ENCODE data around the gene TRIM31.

The TRIM31 gene, protein sequence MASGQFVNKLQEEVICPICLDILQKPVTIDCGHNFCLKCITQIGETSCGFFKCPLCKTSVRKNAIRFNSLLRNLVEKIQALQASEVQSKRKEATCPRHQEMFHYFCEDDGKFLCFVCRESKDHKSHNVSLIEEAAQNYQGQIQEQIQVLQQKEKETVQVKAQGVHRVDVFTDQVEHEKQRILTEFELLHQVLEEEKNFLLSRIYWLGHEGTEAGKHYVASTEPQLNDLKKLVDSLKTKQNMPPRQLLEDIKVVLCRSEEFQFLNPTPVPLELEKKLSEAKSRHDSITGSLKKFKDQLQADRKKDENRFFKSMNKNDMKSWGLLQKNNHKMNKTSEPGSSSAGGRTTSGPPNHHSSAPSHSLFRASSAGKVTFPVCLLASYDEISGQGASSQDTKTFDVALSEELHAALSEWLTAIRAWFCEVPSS

DNA sequence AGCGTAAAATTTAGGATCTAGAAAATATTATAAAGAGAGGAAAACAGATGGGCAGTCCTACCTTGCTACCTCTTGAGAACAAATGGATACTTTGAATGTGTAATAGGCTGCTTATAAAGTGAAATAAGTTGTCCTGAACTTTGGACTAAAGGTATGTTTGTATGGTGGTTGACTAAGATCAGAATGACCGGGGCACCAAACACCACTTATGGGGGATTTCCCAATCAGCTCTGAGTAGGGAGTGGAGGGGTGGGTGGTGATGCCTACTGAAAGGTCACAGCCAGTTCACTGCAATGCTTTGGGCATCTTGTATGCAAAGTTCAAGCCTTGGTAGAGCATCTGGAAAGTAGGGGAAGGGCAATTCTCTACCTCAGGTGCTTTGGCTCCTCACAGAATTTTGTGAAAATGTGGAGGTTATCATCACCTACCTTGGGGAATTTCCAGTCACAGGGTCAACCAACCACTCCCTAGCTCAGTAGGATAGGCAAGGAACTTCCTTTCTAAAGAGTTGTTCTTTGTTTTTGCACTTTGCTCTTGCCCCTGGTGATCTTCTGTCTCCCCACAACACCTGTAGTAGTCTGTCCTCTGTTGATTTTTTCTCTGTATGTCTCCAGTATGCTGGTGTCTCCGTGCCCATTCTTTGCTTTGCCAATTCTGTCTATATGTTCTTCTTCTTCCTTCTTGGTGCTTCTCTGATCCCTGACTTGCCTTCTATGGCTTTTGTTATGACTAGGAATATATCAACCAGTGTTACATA, at the start of gene TRIM31:
Gene TRIM31 (minus strand): TSS at position 88 of the 757 bp plus-strand sequence. CDS start 285 bp downstream, outside the sequence.
- no peak for FAIRE-seq

DNA sequence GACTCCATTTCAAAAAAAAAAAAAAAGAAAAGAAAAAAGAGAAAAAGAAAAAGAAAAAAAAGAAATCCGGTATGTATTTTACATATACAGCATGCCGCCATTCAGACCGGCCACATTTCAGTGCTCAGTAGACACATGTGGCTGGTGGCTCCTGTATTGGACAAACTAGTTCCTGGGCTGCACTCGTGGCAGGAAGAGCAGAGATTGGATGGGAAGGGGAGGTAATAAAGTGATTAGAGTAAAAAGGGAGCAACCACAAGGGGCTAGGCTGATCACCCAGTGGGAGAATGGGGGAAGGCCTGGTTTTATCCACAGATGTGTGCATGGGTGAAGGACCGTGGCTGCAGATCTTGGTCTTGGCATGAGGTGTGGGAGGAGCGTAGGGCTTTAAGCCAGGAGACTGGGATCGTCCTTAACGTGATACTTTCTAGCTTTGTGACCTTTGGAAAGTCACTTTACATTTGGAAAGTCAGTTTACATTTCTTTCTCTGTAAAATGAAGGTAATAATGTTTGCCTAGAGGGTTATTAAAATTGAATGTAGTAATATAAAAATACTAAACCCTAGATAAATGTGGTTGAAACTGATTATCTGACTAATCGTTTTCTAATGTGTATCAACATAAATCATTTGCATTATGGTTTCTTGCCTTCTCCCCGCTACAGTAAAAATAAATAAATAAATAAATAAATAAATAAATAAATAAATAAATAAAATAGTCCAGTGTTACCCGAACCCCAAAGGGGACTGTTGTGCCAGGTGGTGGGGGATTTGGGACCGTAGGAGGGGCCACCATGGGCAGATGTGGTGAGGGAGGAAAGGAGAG, 49.6 kb upstream of the TRIM31 start:
- no peak for FAIRE-seq

DNA sequence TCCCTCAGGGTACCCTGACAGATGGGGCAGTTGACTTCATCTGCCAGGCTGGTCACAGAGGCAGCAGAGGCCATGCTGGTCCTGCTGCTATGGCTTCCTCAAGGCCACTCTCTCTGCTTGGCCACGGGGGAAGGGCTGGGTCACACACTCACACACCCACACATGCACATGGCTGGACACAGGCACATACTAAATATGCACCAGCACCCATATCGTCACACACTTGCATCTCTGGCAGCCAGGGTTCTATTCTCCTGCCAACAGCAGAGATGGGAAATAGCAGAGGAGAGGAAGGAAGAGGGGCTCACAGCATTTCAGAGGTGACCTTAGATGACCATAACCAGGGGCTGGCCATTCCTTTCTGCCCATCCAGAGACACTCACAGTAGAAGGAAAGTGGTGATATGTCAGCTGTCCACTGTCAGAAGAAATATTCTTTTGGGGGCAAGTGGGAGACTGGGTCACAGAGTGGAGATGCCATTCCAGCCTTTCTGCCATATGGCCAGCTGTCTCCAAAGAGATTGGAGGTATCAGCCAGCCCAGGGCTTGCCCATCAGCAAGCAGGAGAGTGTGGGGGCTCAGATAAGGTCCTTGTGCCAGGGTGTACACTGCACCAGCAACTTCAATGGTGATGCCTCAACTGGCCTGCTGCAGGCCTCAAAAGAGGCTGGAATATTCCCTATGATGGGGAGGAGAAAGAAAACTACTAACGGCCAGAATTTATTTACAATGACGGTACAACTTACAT, 48.1 kb upstream of the TRIM31 start, which contains the start of gene TRIM10:
Gene TRIM10 (minus strand): TSS at position 427 of the 747 bp plus-strand sequence. CDS start 353 bp downstream, at position 74.
- FAIRE-seq = no peak

DNA sequence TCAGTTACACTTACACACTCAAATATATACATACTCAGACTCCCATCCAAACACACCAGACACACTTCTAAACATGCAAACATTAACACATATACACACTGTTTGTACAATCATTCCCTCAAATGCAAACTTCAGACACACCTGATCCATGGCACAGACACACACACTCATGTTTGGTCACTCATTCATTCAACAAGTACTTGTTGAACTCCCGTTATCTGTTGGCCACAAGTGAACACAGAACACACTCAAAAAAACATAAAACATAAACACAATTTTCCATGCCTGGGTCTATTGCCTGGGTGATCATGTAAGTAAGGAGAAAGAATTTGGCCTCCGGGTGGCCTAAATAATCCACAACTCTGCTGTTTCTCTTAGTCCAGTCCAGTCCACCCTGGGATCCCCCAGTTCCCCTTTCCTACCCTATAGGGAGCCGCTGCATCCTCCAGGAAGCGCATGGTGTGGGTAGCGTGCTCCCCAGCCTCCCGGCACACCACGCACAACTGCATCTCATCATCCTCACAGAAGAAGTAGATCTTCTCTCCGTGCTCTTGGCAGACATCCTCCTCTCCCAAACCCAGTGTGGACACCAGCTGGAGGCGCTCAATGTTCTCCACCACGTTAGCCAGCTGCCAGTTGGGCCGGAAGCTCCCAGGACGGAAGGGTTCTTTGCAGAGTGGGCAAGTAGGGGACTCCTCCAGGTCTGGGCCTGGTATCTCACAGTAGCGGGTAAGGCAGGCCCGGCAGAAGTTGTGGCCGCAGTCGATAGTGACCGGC, 47.3 kb upstream of the TRIM31 start:
- no peak for FAIRE-seq

DNA sequence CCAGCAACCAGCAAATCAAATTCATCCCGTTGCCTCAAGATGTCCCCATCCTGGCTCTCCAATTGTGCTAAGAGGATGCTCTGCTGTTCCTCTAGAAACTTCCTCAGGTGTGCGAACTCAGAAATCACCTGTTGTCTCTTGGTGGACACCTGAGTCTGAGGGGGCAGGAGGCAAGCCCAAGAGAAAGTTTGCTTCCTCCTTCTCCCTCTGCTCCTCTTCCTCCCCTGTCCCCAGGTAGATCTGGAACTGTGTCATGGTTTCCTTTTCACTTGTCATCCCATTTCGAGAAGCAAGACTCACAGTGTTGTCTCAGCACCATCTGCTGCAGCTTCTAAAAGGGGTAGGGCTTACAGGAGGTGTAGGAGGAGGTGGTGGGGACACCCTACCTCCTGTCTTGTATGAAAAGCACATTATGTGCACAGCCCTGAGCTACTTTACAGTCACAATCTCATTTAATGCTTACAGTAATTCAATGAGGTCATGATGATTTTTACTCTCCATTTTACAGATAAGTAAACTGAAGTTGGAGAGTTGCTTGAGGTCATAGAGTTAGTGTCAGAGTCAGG, 45.7 kb upstream of the TRIM31 start:
- no peak for FAIRE-seq

DNA sequence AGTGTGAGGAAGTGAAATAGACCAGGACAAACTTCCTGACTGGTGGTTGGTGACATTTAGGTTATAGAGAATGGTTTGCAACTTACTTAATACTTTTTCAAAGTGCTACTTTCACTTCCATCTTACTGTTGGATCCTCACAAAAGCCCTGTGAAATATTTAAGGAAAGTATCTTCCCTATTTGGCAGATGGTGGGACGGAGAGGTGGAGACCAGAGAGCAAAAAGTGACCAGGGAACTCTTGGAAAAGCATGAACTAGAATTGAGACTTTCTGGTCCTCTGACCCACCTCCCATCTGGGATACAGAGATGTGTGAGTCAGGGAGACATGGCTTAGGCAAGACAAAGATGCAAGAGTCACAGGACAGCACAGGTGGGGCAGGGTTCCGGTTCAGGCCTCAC, 45.1 kb upstream of the TRIM31 start:
- no peak for FAIRE-seq

DNA sequence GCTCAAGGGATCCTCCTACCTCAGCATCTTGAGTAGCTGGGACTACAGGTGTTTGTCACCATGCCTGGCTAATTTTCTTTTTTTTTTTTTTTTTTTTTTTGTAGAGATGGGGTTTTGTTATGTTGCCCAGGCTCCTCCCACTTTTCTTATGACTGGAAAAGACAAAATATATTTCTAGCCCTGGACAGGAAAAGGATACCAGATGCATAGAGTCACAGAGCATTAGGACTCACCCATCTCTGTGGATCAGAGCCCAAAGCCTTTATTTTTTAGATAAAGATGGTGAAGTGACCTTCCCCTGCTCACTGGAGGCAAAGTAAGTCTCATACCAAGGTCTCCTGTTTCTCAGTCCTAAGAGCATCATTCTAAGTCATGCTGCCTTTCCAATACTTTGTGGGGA, 44.7 kb upstream of the TRIM31 start:
- FAIRE-seq = no peak

DNA sequence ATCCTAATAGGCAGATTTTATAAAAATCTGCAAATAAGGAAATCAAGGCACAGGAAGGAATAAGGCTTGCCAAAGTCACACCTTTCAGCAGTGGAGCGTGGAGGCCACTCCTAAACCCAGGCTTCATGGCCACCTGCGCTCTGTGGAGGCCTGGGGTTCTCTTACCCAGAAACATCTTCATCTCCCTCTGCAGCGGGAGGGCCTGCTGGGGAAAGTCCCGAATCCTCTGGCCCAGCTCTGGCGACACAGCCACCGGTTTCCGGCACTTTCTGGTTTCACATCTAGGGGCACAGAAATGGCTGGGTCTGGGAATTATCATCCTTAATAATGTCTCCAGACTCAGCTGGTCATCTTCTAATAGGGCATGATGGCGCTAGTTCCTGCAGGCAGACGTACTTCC, 43.9 kb upstream of the TRIM31 start:
- no peak for FAIRE-seq

DNA sequence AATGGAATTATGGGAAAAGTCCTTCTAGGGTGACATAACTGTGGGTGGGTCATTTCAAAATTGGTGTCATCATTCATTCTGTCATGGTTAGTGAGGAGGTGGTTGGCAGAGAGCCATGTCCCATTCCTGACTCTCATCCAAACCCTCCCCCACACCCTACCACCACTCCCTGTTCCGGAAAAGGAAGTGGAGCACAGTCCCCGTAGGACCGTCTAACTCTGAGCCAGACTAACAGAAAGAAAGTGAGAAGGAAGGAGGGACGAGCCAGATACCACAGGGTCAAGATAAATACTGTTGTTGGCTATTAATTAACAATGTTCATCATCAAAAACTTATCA, 43.3 kb upstream of the TRIM31 start:
- no peak for FAIRE-seq

DNA sequence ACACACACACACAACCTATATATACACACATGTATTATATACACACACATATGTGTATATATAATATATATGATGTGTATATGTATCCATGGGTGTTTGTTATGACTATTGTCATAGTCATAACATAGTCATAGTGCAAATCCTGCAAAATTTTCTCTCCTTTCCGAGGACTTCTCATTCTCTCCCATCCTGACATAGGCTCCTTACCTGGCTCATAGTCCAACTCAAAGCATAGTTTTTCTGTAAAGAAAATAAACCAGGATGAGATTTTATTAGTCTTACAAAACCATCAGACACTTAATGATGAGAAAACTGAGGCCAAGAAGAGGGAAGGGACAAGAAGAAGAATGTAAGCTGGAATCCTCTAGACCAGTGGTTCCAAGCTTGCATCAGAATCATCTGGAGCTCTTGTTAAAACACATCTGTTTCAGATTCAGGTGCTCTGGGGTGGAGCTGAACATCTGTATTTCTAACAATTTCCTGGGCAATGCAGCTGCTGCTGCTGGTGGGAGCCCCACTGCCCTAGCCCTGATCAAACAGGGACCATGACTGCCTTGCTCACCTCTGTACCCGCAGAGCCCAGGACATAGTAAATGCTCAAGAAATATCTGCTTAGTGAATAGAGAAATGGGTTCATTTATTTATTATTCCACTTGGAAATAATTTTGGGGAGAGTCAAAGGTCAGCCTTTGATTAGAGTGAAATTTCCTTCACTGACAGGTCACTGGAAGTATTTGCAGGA, 42.8 kb upstream of the TRIM31 start:
- FAIRE-seq = no peak

DNA sequence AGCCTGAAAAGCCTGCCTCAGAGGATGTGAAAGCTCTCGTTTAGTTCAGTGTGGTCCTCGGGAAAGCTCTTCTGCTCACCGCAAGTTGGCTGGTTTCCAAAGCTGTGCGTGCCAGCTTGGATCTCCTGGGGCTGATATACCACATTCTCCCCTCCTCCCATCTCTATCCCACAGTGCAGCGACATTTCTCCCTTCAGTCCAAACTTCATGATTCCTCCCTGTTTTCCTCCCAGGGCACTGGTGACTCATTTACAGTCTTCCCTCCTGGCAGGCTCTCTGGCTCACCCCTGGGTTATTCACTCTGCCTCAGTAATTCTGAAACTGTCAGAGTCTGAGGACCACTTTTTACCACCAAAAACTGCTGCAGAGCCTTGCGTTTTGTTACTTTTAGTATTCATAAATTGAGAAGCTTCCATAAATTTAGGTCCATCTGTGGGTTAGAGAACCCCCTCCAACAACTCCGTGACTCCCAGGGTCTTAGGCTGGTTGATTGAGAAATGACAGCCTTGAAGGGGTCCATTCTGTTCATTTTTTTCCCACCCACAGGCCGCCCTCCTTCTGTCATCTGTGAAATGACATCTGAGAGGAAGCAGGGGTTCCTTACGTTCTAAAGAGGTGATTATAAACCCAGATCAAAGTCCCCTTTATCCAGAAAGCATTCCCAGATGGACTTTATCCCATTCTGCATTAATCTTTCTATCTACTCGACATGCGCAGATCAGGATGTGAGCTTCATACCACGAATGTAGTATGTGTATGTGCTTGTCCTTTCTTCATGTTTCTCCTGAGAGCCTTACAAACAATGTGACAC, 42.0 kb upstream of the TRIM31 start:
- no peak for FAIRE-seq

DNA sequence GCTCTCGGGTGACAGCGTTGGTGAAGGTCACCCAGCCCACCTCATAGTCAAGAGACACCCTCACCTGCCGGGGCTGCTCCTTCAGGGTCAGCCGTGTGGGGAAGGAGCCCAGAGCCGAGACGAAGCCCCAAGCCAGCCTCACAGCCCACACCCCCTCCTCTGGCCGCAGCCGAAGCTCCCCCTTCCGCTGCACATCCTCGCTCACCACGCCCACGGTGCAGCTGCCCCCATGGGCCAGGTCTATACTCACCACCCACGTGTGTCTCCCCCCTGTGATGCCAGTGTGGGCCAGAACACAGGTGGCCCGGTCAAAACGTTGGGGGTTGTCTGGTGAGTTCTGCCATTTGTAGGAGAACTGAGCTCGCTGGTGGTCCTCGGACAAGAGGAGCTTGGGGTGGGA, 41.2 kb upstream of the TRIM31 start:
- no peak for FAIRE-seq

DNA sequence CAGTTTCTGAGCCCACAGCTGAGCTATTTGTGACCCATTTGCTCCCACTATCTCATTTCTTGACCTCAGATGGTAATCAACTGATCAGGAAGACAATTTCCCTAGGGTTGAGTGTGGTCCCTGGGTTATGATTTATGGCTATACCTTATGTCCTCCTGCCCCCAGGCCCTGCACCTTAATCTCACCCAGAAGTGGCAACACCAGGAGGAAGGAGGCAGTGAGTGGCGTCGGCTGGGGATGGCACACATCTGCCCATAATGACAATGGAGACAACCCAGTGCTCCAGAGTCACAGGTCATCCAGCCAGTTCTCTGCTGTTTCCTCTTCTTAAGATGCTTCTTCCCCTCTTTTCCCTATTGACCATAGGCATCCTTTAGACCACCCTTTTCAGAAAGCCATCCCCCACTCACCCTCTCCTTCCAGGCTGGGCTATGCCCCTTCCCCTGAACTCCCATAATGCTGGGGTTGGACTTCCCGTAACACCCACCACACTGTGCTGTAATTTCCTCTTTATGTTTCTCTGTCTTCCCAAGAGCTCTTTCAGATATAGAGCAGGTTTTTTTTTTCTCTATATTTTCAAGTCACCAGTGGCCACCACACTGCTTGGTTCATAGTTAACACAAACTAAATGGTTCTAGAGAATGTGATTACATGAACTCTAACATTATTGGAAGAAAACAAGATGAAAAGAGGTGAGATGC, 40.2 kb upstream of the TRIM31 start:
- FAIRE-seq = no peak

DNA sequence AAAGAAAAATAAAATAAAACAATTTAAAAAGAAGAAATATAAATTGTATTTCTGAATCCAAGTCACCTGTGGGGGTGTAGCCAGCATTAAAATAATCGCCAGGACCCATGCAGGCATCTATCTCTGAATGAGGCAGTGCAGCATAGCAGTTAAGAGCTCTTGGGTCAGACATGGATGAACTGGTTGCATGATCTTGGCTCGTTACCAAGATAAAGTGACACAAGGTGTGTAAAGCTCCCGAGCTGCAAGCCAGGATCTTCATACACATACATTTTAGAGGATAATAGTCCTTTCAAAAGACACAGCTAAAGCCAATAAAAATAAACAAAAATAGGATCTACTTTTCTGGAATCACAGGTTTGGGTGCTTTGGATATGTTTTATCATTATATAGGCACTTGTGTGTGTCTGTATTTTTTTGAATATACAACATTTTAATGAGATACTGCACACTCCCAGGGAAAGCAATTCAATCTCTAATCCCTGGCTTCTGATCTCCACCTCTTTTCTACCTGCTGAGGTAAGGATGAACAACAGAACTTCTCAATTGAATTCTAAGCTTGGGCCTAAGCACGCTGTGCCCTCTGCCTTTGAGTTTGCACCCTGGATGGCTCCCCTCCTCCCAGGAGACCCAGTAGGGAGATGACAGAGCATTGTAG, 39.3 kb upstream of the TRIM31 start:
- no peak for FAIRE-seq

DNA sequence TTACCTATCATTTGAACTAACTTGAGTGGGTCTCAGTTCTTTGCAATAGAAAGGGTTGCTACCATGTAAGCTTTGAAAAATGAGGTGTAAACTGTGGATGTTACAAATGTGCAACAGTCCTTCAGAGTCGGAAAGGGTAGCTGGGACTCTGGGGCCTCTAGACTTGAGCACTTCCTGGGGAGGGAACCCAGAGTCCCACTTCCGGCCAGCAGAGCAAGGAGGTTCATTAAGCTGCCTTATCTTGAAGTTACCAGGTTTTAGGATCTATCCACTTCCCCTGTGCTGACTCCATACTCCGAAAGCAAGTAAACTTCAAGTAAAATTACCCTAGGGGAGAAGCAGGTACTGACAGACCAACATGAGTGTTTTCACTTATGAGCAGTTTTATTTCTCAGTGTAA, 38.7 kb upstream of the TRIM31 start:
- no peak for FAIRE-seq

DNA sequence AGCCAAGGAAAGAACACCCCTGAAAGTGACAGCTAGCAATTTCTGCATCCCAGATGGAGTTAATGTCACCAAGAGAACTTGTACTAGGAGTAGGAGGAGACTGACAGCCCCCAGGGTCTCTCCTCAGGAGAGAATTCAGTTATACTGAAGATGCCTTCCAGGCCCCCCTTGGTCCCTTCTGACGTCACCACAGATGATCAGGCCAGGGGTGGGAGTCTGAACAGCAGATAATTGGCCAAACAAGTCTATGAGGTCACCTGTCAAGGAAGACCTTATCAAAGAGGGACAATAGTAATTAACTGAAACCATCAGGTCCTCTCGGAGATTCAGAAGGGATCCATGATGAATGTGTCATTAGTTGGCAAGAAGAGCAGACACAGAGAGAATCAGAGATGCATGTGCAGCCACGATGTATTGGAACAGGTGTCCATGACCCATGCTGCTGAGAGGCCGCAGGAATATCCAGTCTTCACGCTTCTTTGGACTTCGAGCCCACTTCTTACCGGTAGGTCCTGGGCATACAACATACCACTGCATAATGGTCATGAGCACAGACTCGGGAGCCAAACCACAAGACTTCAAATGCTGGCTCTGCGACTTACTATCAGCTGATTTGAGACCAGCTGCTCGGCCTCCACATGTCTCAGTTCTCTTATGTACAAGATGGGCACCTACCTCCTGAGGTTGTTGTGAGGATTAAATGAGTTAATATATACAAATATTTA, 37.9 kb upstream of the TRIM31 start:
- FAIRE-seq = no peak

DNA sequence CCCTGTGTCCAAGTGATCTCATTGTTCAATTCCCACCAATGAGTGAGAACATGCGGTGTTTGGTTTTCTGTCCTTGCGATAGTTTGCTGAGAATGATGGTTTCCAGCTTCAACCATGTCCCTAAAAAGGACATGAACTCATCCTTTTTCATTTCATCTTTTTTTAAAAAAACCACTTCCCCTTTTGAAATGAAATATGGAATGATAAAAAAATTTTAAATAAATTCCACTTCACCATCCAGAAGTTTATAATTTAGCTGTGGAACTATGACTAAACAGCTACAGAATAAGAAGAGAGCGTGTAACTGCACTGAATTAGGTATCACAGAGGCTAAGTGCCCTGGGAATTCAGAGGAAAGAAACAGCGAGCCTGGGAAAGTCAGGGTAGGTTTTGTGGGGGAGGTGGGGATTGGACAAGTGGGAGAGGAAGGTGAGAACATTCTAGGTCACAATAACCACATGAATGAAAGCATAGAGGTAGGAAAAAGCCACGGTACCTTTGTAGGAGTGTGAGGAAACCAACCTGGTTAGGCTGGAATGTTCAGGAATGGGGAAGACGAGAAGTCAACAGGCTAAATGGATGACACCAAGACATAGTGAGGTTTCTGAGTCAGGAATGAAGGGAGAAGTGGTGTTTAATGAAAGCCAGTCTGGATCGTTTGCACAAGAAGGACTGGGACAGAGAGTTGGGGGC, 37.1 kb upstream of the TRIM31 start:
- no peak for FAIRE-seq
